ENCODE data around the gene DUSP7.

Gene DUSP7

DNA sequence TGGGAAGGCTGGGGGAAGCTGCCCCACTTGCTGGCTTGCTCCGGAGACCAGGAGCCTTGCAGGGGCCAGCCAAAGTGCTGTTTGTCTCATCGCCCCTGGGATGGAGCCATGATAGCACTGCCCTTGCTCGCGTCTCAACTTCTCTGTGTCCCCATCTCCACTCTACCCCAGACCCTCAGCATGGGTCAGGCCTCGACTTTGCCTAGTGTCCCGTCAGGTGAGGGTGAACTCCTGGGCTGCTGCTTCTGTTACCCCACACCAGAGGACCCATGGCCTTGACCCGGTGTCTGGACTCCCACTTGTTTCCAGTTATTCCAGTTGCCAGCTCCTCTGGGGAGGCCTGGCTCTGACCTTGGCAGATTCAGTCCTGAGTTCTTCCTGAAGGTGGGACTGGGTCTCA is 36.5 kb upstream of the DUSP7 start:
- Histone ChIP-seq H3K9me3 (ENCODE audit: control insufficient read depth, low read length) (no peaks in the 10 kb centered on the region), H3K4me1 (ENCODE audit: control insufficient read depth, insufficient read depth, low read length) (peaks cover 34% of the 10 kb centered on the region), H3K27me3 (ENCODE audit: control insufficient read depth, insufficient read depth, low read length, poor library complexity, severe bottlenecking) (no peaks in the 10 kb centered on the region), H3K4me3 (ENCODE audit: insufficient read depth, low read depth, low read length) (no peak overlapping the region), H3K36me3 (ENCODE audit: control insufficient read depth, insufficient read depth, low read length) (peaks cover 4% of the 10 kb centered on the region), H3K27ac (ENCODE audit: insufficient read depth, low read depth, low read length, poor library complexity, severe bottlenecking) (no peak overlapping the region)
- WGBS, 2 experiments = 93 to 94% methylated on average over 7 of the region's 7 CpGs

GRCh38 chr3:52092271-52092660 is 35.9 kb upstream of the DUSP7 start:
- no peaks in the 10 kb centered on the region for H3K9me3 ChIP-seq (ENCODE audit: control insufficient read depth, low read length)
- peaks cover 34% of the 10 kb centered on the region for H3K4me1 ChIP-seq (ENCODE audit: control insufficient read depth, insufficient read depth, low read length)
- H3K4me3 ChIP-seq (ENCODE audit: insufficient read depth, low read depth, low read length) = no peak overlapping the region
- peaks cover 4% of the 10 kb centered on the region for H3K36me3 ChIP-seq (ENCODE audit: control insufficient read depth, insufficient read depth, low read length)
- no peaks in the 10 kb centered on the region for H3K27me3 ChIP-seq (ENCODE audit: control insufficient read depth, insufficient read depth, low read length, poor library complexity, severe bottlenecking)
- WGBS, 2 experiments = 89 to 100% methylated on average over 1 of the region's 1 CpG
- H3K27ac ChIP-seq (ENCODE audit: insufficient read depth, low read depth, low read length, poor library complexity, severe bottlenecking) = no peak overlapping the region

DNA sequence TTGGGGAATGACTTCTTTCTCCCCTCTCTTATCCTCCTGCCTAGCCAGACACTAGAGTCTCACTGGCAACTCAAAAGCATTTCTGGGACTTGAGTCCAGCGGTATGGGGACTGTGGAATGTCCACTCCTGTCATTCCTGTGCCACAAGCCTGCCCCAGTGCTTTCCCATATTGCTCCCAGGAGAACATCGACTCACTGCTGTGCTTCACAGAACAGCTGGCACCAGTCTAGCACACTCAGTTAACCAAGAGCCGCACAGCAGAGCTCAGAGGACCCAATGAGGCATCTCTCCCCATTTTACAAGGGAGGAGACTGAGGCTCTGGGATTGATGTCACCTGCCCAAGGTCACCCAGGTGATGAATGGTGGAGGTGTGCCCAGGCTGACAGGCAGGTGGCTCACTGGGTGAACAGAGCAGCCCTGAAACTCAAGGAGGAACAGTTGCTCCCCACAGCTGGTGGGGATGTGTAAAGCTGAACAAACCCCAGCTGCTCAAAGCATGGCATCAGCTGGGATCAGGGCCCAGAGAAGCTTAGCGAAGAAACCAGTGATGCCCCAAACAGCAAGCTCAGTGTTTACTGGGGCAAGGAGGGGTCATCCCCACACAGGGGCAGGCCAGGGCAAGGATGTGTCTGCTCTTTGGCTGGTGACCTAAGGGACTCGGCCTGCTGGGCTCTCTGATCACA is 35.4 kb upstream of the DUSP7 start:
- H3K27me3 ChIP-seq (ENCODE audit: control insufficient read depth, insufficient read depth, low read length, poor library complexity, severe bottlenecking) = no peaks in the 10 kb centered on the region
- H3K9me3 ChIP-seq (ENCODE audit: control insufficient read depth, low read length) = no peaks in the 10 kb centered on the region
- no peak overlapping the region for H3K4me3 ChIP-seq (ENCODE audit: insufficient read depth, low read depth, low read length)
- peaks cover 34% of the 10 kb centered on the region for H3K4me1 ChIP-seq (ENCODE audit: control insufficient read depth, insufficient read depth, low read length)
- H3K36me3 ChIP-seq (ENCODE audit: control insufficient read depth, insufficient read depth, low read length) = peaks cover 4% of the 10 kb centered on the region
- peak overlapping the region; percentile 55 for H3K27ac ChIP-seq (ENCODE audit: insufficient read depth, low read depth, low read length, poor library complexity, severe bottlenecking)
- WGBS, 2 experiments = 95% methylated on average over 5 of the region's 5 CpGs

DNA sequence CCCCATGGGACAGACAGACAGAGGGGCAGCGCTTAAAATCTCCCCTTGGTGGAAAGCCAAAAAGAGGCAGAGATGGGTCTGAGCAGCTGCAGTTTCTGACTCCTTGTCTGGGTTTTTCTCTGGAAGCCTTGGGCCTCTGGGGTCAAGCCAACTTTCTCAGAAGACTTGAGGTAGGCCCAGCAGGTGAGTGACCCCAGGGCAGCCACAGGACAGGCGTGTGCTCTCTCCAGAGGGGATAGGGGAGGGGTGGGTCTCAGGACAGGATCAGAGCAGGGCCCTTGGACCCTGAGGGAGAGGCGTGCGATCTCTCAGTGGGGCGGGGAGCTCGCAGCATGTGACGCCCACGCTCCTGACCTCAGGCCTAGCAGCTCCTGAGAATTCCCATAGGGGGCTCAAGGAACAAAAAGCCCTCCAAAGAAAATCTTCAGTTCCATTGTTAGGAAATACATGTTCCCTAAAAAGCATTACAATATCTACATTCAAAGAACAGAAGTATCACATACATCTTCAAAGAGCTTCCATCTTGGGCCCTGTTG is 34.6 kb upstream of the DUSP7 start:
- H3K9me3 ChIP-seq (ENCODE audit: control insufficient read depth, low read length) = no peaks in the 10 kb centered on the region
- H3K4me3 ChIP-seq (ENCODE audit: insufficient read depth, low read depth, low read length) = no peak overlapping the region
- H3K36me3 ChIP-seq (ENCODE audit: control insufficient read depth, insufficient read depth, low read length) = peaks cover 1% of the 10 kb centered on the region
- WGBS, 2 experiments = 56 to 62% methylated on average over 8 of the region's 8 CpGs
- H3K27me3 ChIP-seq (ENCODE audit: control insufficient read depth, insufficient read depth, low read length, poor library complexity, severe bottlenecking) = no peaks in the 10 kb centered on the region
- peaks cover 34% of the 10 kb centered on the region for H3K4me1 ChIP-seq (ENCODE audit: control insufficient read depth, insufficient read depth, low read length)
- peak overlapping the region; percentile 55 for H3K27ac ChIP-seq (ENCODE audit: insufficient read depth, low read depth, low read length, poor library complexity, severe bottlenecking)

DNA sequence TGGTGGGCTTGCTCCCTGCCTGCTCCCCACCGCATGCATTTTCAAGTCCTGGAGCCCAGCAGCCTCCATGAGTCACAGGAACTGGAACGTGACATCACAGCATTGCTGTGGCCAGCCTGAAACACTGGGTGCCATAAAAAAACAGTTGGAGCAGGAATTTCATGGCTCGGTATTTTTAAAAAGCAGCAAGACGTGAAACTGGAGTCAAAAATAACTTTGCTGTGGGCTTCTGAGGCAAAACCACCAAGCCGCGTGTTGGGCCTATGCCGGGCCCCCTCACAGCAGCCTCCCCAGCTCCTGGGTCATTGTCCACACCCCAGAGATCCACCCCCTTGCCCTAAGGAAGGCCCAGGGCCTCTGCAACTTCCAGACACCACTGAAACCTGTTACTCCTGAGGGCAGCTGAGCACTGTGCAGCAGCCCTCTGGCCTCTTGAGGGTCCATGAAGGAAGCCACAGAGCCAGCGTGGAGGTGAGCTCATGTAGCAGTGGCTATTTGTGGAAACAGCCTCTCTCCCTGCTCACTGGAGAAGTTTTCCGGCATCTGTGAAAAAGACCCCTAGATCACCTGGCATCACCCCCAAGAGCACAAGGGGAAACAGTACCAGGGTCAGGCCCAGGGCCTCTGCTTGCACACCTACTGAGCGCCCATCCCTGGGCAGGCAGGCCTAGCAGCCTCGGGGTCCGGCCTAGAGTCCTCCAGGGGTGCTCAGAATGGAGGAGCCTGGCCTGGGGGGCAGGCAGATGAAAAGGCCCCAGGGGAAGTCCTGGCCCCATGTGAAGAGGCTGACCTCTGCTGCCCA is 34.0 kb upstream of the DUSP7 start:
- 92% methylated on average over 12 of the region's 12 CpGs for WGBS, 2 experiments
- H3K27ac ChIP-seq (ENCODE audit: insufficient read depth, low read depth, low read length, poor library complexity, severe bottlenecking) = no peak overlapping the region

DNA sequence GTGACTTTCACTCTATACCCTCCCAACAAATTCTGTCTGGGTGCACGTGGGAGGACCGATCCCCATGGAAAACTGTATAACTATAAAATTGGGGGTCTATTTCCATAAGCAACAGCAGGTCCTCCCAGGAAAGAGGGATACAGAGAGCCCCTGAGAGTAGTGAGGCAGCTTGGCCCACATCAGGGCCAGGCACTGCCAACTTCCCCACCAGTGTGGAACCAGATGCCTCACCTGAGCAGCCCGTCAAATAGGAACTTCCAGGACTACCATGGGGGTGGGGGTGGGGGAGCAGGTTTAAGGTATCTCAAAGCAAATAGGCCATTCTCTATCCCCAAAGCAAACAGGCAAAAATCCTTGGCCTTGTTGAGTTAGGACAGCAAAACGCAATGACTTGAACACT is 33.3 kb upstream of the DUSP7 start:
- Histone ChIP-seq H3K9me3 (ENCODE audit: control insufficient read depth, low read length) (no peaks in the 10 kb centered on the region), H3K27ac (ENCODE audit: insufficient read depth, low read depth, low read length, poor library complexity, severe bottlenecking) (no peak overlapping the region), H3K36me3 (ENCODE audit: control insufficient read depth, insufficient read depth, low read length) (no peaks in the 10 kb centered on the region), H3K4me3 (ENCODE audit: insufficient read depth, low read depth, low read length) (no peak overlapping the region), H3K4me1 (ENCODE audit: control insufficient read depth, insufficient read depth, low read length) (peaks cover 34% of the 10 kb centered on the region), H3K27me3 (ENCODE audit: control insufficient read depth, insufficient read depth, low read length, poor library complexity, severe bottlenecking) (no peaks in the 10 kb centered on the region)
- 92 to 93% methylated on average over 3 to 4 of the region's 4 CpGs for WGBS, 2 experiments

More for the DNA sequence above, 34.0 kb upstream of the DUSP7 start:
- Histone ChIP-seq H3K4me1 (ENCODE audit: control insufficient read depth, insufficient read depth, low read length) (peaks cover 34% of the 10 kb centered on the region), H3K27me3 (ENCODE audit: control insufficient read depth, insufficient read depth, low read length, poor library complexity, severe bottlenecking) (no peaks in the 10 kb centered on the region), H3K36me3 (ENCODE audit: control insufficient read depth, insufficient read depth, low read length) (no peaks in the 10 kb centered on the region), H3K9me3 (ENCODE audit: control insufficient read depth, low read length) (no peaks in the 10 kb centered on the region), H3K4me3 (ENCODE audit: insufficient read depth, low read depth, low read length) (no peak overlapping the region)

DNA sequence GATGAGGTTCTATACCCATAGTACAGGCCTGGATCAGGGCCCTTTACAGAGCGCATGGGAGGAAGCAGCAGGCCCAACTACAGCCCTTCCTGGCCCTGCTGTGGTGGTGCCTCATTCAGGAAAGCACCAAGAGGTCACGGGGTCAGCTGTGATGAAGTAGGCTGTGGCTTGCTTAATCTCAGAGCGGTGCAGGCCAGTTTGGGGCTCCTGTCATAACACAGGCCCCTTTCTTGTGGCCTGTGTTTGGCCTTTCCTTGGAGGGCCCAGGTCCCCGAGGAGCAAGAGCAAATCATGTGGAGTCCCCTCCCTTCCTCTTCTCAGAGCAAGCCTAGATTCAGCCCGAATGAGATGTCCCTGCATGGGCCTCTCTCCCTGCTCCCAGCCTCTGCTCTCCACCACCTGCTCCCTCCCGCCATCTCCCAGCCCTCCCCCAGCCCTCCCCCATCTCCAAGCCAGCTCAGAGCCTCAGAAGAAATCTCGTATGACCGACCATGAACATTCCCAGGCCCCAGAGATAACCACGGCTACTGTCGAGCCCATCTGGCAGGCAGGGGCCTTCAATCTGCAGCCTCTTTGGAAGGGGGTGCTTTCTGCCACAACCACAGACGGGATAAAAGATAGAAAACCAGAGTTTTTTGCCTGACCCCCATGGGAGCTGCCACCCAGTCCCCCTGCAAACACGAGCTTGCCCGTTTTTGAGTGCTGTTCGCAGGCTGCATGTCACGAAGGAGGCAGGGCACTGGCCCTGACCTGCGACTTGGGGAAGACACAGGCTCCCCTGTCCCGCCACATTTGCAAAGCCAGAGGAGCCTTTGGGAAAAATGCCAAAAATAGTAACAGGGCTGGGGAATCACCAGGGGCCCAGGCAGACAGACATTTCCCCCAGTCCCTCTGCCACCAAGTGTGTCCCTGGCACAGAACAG is 32.3 kb upstream of the DUSP7 start:
- Histone ChIP-seq H3K4me1 (ENCODE audit: control insufficient read depth, insufficient read depth, low read length) (peaks cover 34% of the 10 kb centered on the region), H3K27me3 (ENCODE audit: control insufficient read depth, insufficient read depth, low read length, poor library complexity, severe bottlenecking) (no peaks in the 10 kb centered on the region), H3K9me3 (ENCODE audit: control insufficient read depth, low read length) (no peaks in the 10 kb centered on the region), H3K27ac (ENCODE audit: insufficient read depth, low read depth, low read length, poor library complexity, severe bottlenecking) (no peak overlapping the region), H3K36me3 (ENCODE audit: control insufficient read depth, insufficient read depth, low read length) (no peaks in the 10 kb centered on the region), H3K4me3 (ENCODE audit: insufficient read depth, low read depth, low read length) (no peak overlapping the region)
- 87% methylated on average over 17 of the region's 17 CpGs for WGBS, 2 experiments

DNA sequence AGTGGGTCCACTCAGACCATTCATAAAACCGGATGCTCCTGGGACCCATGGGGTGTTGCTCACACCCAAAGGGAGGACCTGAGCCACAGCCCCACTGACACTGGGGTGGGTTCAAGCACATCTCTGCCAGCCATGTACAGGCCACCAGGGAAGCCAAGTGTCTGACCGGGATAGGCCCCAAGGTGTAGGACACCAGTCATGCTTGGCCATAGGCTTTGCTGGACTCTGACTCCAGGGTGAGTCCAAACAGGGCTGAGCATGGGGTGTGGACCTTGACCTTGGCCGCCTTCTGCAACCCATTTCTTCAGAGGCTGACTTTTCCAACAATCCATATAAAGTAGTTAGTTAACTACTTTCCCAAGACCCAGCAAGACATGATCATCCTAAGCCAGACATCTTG is 31.4 kb upstream of the DUSP7 start:
- H3K4me1 ChIP-seq (ENCODE audit: control insufficient read depth, insufficient read depth, low read length) = peaks cover 34% of the 10 kb centered on the region
- H3K9me3 ChIP-seq (ENCODE audit: control insufficient read depth, low read length) = no peaks in the 10 kb centered on the region
- H3K4me3 ChIP-seq (ENCODE audit: insufficient read depth, low read depth, low read length) = no peak overlapping the region
- 96 to 98% methylated on average over 3 of the region's 3 CpGs for WGBS, 2 experiments
- H3K27me3 ChIP-seq (ENCODE audit: control insufficient read depth, insufficient read depth, low read length, poor library complexity, severe bottlenecking) = no peaks in the 10 kb centered on the region
- no peaks in the 10 kb centered on the region for H3K36me3 ChIP-seq (ENCODE audit: control insufficient read depth, insufficient read depth, low read length)
- no peak overlapping the region for H3K27ac ChIP-seq (ENCODE audit: insufficient read depth, low read depth, low read length, poor library complexity, severe bottlenecking)

DNA sequence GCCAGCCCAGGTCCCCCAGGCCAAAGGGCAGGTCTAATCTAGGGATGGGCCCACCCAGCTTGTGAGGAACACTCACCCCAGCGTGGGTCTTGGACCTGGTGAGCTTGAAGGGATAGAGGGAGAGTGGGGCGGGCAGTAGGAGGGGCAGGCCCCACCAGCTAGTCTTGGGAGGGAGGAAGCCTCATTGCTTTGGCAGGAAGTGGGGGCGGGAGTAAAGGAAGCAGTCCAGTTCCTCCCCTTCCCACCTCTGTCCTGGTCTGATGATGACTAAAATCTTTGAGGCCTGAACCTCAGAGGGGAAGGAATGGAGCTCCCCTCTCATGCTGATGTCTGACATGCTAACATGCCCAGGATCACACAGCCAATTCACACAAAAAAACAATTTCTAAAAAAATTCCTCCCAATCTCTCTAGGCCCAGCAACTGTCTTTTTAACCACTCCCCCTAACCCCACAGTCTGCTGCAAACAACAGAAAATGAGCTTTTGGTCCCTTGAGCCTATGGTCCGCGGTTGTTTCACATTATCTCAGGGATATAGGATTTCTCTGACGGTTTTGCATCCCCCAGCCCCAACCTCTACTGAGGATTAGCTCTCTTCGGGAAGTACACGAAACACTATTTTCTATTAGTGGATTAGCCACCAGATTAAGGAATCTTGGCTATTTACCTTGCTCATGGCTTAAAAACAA is 30.7 kb upstream of the DUSP7 start:
- no peaks in the 10 kb centered on the region for H3K9me3 ChIP-seq (ENCODE audit: control insufficient read depth, low read length)
- no peak overlapping the region for H3K27ac ChIP-seq (ENCODE audit: insufficient read depth, low read depth, low read length, poor library complexity, severe bottlenecking)
- H3K4me3 ChIP-seq (ENCODE audit: insufficient read depth, low read depth, low read length) = no peak overlapping the region
- H3K27me3 ChIP-seq (ENCODE audit: control insufficient read depth, insufficient read depth, low read length, poor library complexity, severe bottlenecking) = no peaks in the 10 kb centered on the region
- H3K4me1 ChIP-seq (ENCODE audit: control insufficient read depth, insufficient read depth, low read length) = peaks cover 34% of the 10 kb centered on the region
- no peaks in the 10 kb centered on the region for H3K36me3 ChIP-seq (ENCODE audit: control insufficient read depth, insufficient read depth, low read length)
- whole genome bisulfite sequencing, 2 experiments = 90 to 92% methylated on average over 8 of the region's 8 CpGs

Data from ectodermal cell (in vitro differentiated cells).